Fibroblast of skin of back (primary cell): ENCODE results near the gene PCNA. TPM values are rescaled to one million over a fixed set of nuclear protein-coding genes. Genes with fewer than 3 reads are reported as not detected.
A peak's percentile ranks its signal among the peaks of the same experiment; 100 is the strongest.

Source experiments
- DNase-seq: peaks from one replicate; pipeline ENCODE4 v3.0.0-alpha.2; 2013
- polyA plus RNA-seq, 2 experiments: library from polyadenylated mRNA; unstranded; fragments of 120-200 nt; gene quantifications; one replicate each; pipeline ENCODE4 v1.2.1, GENCODE V29; 2013; ENCODE audit not compliant: insufficient read length in 2 of 2

PCNA gene
- 135 TPM for polyA plus RNA-seq (2013, experiment 1 of 2; ENCODE audit: insufficient read length)
- 48.4 TPM for polyA plus RNA-seq (2013, experiment 2 of 2; ENCODE audit: insufficient read length)

- peak; percentile 97 for DNase-seq
Measured at GRCh38 chr20:5119435-5120184, at the start of gene PCNA. Gene PCNA, minus strand, starts transcription at chr20:5119958. Its CDS starts 160 bp downstream, at chr20:5119798.

- peak; percentile 47 for DNase-seq
Measured at GRCh38 chr20:5168651-5169396, 49.1 kb upstream of the PCNA start.

- DNase-seq, result no peak
Measured at GRCh38 chr20:5164645-5165625, 45.2 kb upstream of the PCNA start.

GRCh38 chr20:5161536-5162164, 41.9 kb upstream of the PCNA start:
- DNase-seq, result no peak

- no peak for DNase-seq
Measured at GRCh38 chr20:5160882-5161281, 41.1 kb upstream of the PCNA start.

- DNase-seq, result no peak
Measured at GRCh38 chr20:5159928-5160327, 40.2 kb upstream of the PCNA start.

- peak; percentile 41 for DNase-seq
Measured at GRCh38 chr20:5156675-5157448, 37.1 kb upstream of the PCNA start.

- no peak for DNase-seq
Measured at GRCh38 chr20:5155404-5155803, 35.6 kb upstream of the PCNA start.

GRCh38 chr20:5154543-5154925, 34.8 kb upstream of the PCNA start:
- DNase-seq, result no peak

- DNase-seq, result no peak
Measured at GRCh38 chr20:5153612-5154542, 34.1 kb upstream of the PCNA start.

- DNase-seq, result no peak
Measured at GRCh38 chr20:5153152-5153467, 33.4 kb upstream of the PCNA start.

- no peak for DNase-seq
Measured at GRCh38 chr20:5150226-5151076, 30.7 kb upstream of the PCNA start.

GRCh38 chr20:5149892-5150225, 30.1 kb upstream of the PCNA start:
- no peak for DNase-seq

- no peak for DNase-seq
Measured at GRCh38 chr20:5148581-5148980, 28.8 kb upstream of the PCNA start.

GRCh38 chr20:5146871-5147592, 27.3 kb upstream of the PCNA start:
- DNase-seq, result no peak

GRCh38 chr20:5146099-5146668, 26.4 kb upstream of the PCNA start:
- no peak for DNase-seq

GRCh38 chr20:5145365-5146098, 25.8 kb upstream of the PCNA start:
- DNase-seq, result no peak

- DNase-seq, result no peak
Measured at GRCh38 chr20:5143851-5144250, 24.1 kb upstream of the PCNA start.
